Stomach (tissue), 9 donors: ENCODE data around the gene KLHL1. TPM values are rescaled to one million over a fixed set of nuclear protein-coding genes. Genes with fewer than 3 reads are reported as not detected.

ENCODE experiments used
- DNase-seq, 2 donors: peaks; one replicate each; pipeline versions ENCODE4 v3.0.0 to v3.0.0-alpha.2; 2013 to 2019
- H3K27ac ChIP-seq, 5 donors: fragments of 200-600 bp in 4 of 5; sonication (generic) in 4 of 5; one replicate each; pipeline ENCODE4 v1.5.1; 2013 to 2019; ENCODE audit warnings: mild to moderate bottlenecking in 1 of 5, moderate library complexity in 1 of 5
- H3K27me3 ChIP-seq, 3 donors: fragments of 200-600 bp; sonication (generic); one replicate each; pipeline ENCODE4 v1.5.1; 2017 to 2019; ENCODE audit warnings: mixed run types in 1 of 3
- H3K36me3 ChIP-seq, 4 donors: fragments of 200-600 bp; sonication (generic); 1 replicate in 3 of 4; 2 replicates in 1 of 4; pipeline ENCODE4 v1.5.1; 2016 to 2019
- H3K4me1 ChIP-seq, 4 donors: fragments of 200-600 bp; sonication (generic); one replicate each; pipeline ENCODE4 v1.5.1; 2016 to 2019
- H3K4me3 ChIP-seq, 4 donors: fragments of 200-600 bp; sonication (generic) in 3 of 4; one replicate each; pipeline ENCODE4 v1.5.1; 2016 to 2019; ENCODE audit warnings: mild to moderate bottlenecking in 1 of 4
- H3K9me3 ChIP-seq, 4 donors: fragments of 200-600 bp; sonication (generic); one replicate each; pipeline ENCODE4 v1.5.1; 2016 to 2019
- EP300 ChIP-seq: sonication (generic); formaldehyde crosslinking; IDR thresholded peaks from one replicate; pipeline ENCODE4 v1.6.1; 2017; ENCODE audit warnings: antibody characterized with exemption
- POLR2A ChIP-seq, 4 donors: fragments of 450-650 bp; IDR thresholded peaks; one replicate each; pipeline ENCODE4 v1.6.1; 2016; ENCODE audit warnings: antibody characterized with exemption in 4 of 4, control low read depth in 2 of 4, mild to moderate bottlenecking in 1 of 4, moderate library complexity in 1 of 4
- POLR2AphosphoS5 ChIP-seq, 3 donors: sonication (generic); formaldehyde crosslinking; IDR thresholded peaks; one replicate each; pipeline ENCODE4 v1.6.1; 2016; ENCODE audit warnings: antibody characterized with exemption in 3 of 3
- WGBS, 5 donors: extraction: QIAGEN DNeasy Blood & Tissue Kit in 3 of 5; methylation state at CpG; one replicate each; pipeline versions ENCODE4 v1.1.5 to v1.1.7; 2013 to 2018; 5-methylcytosine and 5-hydroxymethylcytosine counted together
- intact Hi-C: fragments of 100-400 bp; cut with DNase I; formaldehyde crosslinking; loops from one replicate; pipeline ENCODE4 v1.15.1; 2023; ENCODE audit warnings: low total_unique reads
- polyA plus RNA-seq, 3 donors: library from polyadenylated mRNA; stranded (reverse); fragments of 200-250 nt; gene quantifications; one replicate each; pipeline ENCODE4 v1.2.3, GENCODE V29; 2013
- total RNA-seq, 5 donors: library from RNA; depleted of rRNA; stranded (reverse); fragments of >200 nt; gene quantifications; one replicate each; pipeline versions ENCODE4 v1.1.0 to v1.2.3, GENCODE V29; 2014 to 2016
- TF ChIP-seq, protein P1 (sequence below), 7 experiments: fragments of 450-650 bp in 4 of 7; fragments of 200-600 bp in 3 of 7; sonication (generic) in 3 of 7; IDR thresholded peaks; one replicate each; pipeline ENCODE4 v1.5.1; 2016 to 2019; ENCODE audit warnings: antibody characterized with exemption in 7 of 7, control low read depth in 2 of 7, mild to moderate bottlenecking in 1 of 7
- donor health status: healthy with polysubstance abuse.
- donor health status: Bipolar disorder and iron deficiency.
- donor health status: healthy.

The KLHL1 gene
- total and polyA plus RNA-seq, 8 donors: 0.14 to 0.45 (median 0.37) TPM; not detected in 5

DNA sequence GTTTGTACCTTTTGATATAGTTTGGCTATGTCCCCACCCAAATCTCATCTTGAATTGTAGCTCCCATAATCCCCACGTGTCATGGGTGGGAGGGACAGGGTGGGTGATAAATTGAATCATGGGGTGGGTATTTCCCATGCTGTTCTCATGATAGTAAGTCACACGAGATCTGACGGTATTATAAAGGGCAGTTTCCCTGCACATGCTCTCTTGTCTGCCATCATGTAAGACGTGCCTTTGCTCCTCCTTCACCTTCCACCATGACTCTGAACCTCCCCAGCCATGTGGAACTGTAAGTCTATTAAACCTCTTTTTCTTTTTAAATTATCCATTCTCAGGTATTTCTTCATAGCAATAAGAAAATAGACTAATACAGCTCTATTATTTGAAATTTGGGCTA is 331.3 kb downstream of the KLHL1 start:
- intact Hi-C loops: no loop called here
- peaks cover 0 to 1% (median 0%) of the 10 kb centered on the region in 4 donors for H3K9me3 ChIP-seq
- H3K36me3 ChIP-seq: no peaks in the 10 kb centered on the region
- WGBS, 5 donors: 70 to 89% (median 82%) methylated on average over 4 of the region's 4 CpGs
- no peaks in the 10 kb centered on the region for H3K4me1 ChIP-seq
- no peak overlapping the region for H3K4me3 ChIP-seq
- DNase-seq: no peak
- H3K27me3 ChIP-seq: no peaks in the 10 kb centered on the region
- no peak overlapping the region for H3K27ac ChIP-seq
- TF ChIP-seq POLR2AphosphoS5 (IDR thresholded peaks at IDR 0.05) (no peak), POLR2A (IDR thresholded peaks at IDR 0.05) (no peak), EP300 (no peak)
- TF ChIP-seq, protein P1, sequence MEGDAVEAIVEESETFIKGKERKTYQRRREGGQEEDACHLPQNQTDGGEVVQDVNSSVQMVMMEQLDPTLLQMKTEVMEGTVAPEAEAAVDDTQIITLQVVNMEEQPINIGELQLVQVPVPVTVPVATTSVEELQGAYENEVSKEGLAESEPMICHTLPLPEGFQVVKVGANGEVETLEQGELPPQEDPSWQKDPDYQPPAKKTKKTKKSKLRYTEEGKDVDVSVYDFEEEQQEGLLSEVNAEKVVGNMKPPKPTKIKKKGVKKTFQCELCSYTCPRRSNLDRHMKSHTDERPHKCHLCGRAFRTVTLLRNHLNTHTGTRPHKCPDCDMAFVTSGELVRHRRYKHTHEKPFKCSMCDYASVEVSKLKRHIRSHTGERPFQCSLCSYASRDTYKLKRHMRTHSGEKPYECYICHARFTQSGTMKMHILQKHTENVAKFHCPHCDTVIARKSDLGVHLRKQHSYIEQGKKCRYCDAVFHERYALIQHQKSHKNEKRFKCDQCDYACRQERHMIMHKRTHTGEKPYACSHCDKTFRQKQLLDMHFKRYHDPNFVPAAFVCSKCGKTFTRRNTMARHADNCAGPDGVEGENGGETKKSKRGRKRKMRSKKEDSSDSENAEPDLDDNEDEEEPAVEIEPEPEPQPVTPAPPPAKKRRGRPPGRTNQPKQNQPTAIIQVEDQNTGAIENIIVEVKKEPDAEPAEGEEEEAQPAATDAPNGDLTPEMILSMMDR (IDR thresholded peaks at IDR 0.05): no peak

DNA sequence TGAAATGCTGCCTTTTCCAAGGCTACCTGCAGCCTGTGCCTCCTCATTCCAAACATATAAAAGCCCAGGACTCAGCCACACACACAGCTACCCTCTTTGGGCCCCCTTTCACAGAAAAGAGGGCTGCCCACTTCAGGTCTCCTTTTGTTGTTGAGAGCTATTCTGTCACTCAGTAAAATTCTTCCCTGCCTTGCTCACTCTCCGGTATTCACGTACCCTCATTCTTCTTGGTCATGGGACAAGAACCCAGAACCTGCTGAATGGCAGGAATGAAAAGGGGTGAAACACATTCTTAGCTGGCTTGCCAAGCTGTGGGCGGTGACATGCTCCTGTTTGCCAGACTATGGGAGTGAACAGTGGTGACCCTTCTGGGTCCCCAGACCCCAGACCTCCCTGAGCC is 338.6 kb downstream of the KLHL1 start:
- H3K4me3 ChIP-seq: no peak overlapping the region
- no peaks in the 10 kb centered on the region for H3K4me1 ChIP-seq
- H3K27me3 ChIP-seq: no peaks in the 10 kb centered on the region
- intact Hi-C loops: no loop called here
- DNase-seq: no peak
- H3K9me3 ChIP-seq: peaks cover 0 to 16% (median 11%) of the 10 kb centered on the region in 4 donors
- WGBS, 5 donors: 86 to 97% (median 94%) methylated on average over 3 of the region's 3 CpGs
- H3K27ac ChIP-seq: no peak overlapping the region
- no peaks in the 10 kb centered on the region for H3K36me3 ChIP-seq
- TF ChIP-seq POLR2A (IDR thresholded peaks at IDR 0.05): no peak

GRCh38 chr13:69761581-69761980 is 346.7 kb downstream of the KLHL1 start:
- no peaks in the 10 kb centered on the region for H3K36me3 ChIP-seq
- H3K4me3 ChIP-seq: no peak overlapping the region
- WGBS, 5 donors: 86 to 96% (median 92%) methylated on average over 1 of the region's 1 CpG
- intact Hi-C loops: no loop called here
- TF ChIP-seq POLR2AphosphoS5 (IDR thresholded peaks at IDR 0.05): no peak
- no peak for TF ChIP-seq EP300
- TF ChIP-seq, protein P1 (IDR thresholded peaks at IDR 0.05): no peak
- TF ChIP-seq POLR2A (IDR thresholded peaks at IDR 0.05): no peak
- H3K4me1 ChIP-seq: no peaks in the 10 kb centered on the region
- H3K27ac ChIP-seq: no peak overlapping the region
- H3K9me3 ChIP-seq: peaks cover 0 to 4% (median 0%) of the 10 kb centered on the region in 4 donors
- no peak for DNase-seq
- H3K27me3 ChIP-seq: no peaks in the 10 kb centered on the region

DNA sequence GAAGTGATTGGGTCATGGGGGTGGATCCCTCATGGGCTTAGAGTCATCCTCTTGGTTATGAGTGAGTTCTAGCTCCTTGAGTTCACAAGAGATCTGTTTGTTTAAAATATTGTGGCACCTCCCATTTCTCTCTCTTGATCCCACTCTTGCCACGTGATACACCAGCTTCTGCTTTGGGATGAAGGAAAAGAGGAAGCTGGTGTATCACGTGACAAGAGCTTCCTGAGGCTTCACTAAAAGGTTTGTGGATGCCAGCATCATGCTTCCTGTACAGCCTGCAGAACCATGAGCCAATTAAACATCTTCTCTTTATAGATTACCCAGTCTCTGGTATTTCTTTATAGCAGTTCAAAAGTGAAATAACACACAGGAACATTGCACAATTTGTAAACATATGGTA is 353.2 kb downstream of the KLHL1 start:
- intact Hi-C loops: no loop called here
- WGBS, 5 donors: 51 to 74% (median 64%) methylated on average over 2 of the region's 2 CpGs
- peaks cover 0 to 4% (median 0%) of the 10 kb centered on the region in 4 donors for H3K9me3 ChIP-seq
- no peaks in the 10 kb centered on the region for H3K27me3 ChIP-seq
- no peak overlapping the region for H3K4me3 ChIP-seq
- no peak for TF ChIP-seq POLR2AphosphoS5 (IDR thresholded peaks at IDR 0.05)
- TF ChIP-seq, protein P1 (IDR thresholded peaks at IDR 0.05): no peak
- no peak for TF ChIP-seq EP300
- no peak for TF ChIP-seq POLR2A (IDR thresholded peaks at IDR 0.05)
- H3K36me3 ChIP-seq: no peaks in the 10 kb centered on the region
- no peaks in the 10 kb centered on the region for H3K4me1 ChIP-seq
- DNase-seq: no peak
- no peak overlapping the region for H3K27ac ChIP-seq

GRCh38 chr13:69751259-69751658 is 357.0 kb downstream of the KLHL1 start:
- Histone ChIP-seq H3K27ac (no peak overlapping the region), H3K36me3 (no peaks in the 10 kb centered on the region), H3K4me3 (no peak overlapping the region), H3K4me1 (no peaks in the 10 kb centered on the region), H3K9me3 (no peaks in the 10 kb centered on the region), H3K27me3 (no peaks in the 10 kb centered on the region)
- intact Hi-C loops: no loop called here
- no peak for DNase-seq
- WGBS, 5 donors: 84 to 95% (median 92%) methylated on average over 4 of the region's 4 CpGs
- TF ChIP-seq, protein P1 (IDR thresholded peaks at IDR 0.05): no peak
- TF ChIP-seq POLR2AphosphoS5 (IDR thresholded peaks at IDR 0.05): no peak
- TF ChIP-seq EP300: no peak
- no peak for TF ChIP-seq POLR2A (IDR thresholded peaks at IDR 0.05)
